Cardiac muscle cell (in vitro differentiated cells and primary cell): ENCODE data around the gene FGF12. TPM values are rescaled to one million over a fixed set of nuclear protein-coding genes. Genes with fewer than 3 reads are reported as not detected.

Experiments used
- DNase-seq, 2 donors: peaks; one replicate each; pipeline versions ENCODE4 v3.0.0 to v3.0.0-alpha.2; 2010 to 2017; ENCODE audit warnings: low read depth in 1 of 2, low spot score in 1 of 2
- H3K27ac ChIP-seq: fragments of 200-600 bp; sonication (generic); 2 replicates; pipeline ENCODE4 v1.5.1; 2016
- H3K27me3 ChIP-seq: fragments of 200-600 bp; sonication (generic); 2 replicates; pipeline ENCODE4 v1.6.0; 2016; ENCODE audit warnings: control low read depth
- H3K36me3 ChIP-seq: fragments of 200-600 bp; sonication (generic); 2 replicates; pipeline ENCODE4 v1.5.1; 2016; ENCODE audit warnings: control low read depth
- H3K4me1 ChIP-seq: fragments of 200-600 bp; sonication (generic); 2 replicates; pipeline ENCODE4 v1.8.1; 2017; ENCODE audit warnings: low read depth, mild to moderate bottlenecking, mixed run types
- H3K4me3 ChIP-seq: fragments of 200-600 bp; sonication (generic); 2 replicates; pipeline ENCODE4 v1.5.1; 2016; ENCODE audit warnings: mild to moderate bottlenecking
- H3K9me3 ChIP-seq: fragments of 200-600 bp; sonication (generic); 2 replicates; pipeline ENCODE4 v1.5.1; 2017; ENCODE audit warnings: low read depth, mild to moderate bottlenecking, control low read depth
- polyA plus RNA-seq: library from polyadenylated mRNA; unstranded; fragments of >200 nt; fragmentation: Nextera tagmentation; extraction: Ambion mirVana; gene quantifications from 2 replicates; pipeline ENCODE4 v1.2.1, GENCODE V29; 2016
- total RNA-seq: library from RNA; depleted of rRNA; stranded (reverse); fragments of >200 nt; gene quantifications from 2 replicates; pipeline ENCODE4 v1.2.3, GENCODE V29; 2016
- TF ChIP-seq, protein P1 (sequence below): IDR thresholded peaks from 2 replicates; pipeline ENCODE4 v1.5.1; 2012; ENCODE audit warnings: low read depth, mild to moderate bottlenecking, low read length

The FGF12 gene
- total and polyA plus RNA-seq, 2 experiments from 2014 or later = 1.2 to 1.7 TPM

DNA sequence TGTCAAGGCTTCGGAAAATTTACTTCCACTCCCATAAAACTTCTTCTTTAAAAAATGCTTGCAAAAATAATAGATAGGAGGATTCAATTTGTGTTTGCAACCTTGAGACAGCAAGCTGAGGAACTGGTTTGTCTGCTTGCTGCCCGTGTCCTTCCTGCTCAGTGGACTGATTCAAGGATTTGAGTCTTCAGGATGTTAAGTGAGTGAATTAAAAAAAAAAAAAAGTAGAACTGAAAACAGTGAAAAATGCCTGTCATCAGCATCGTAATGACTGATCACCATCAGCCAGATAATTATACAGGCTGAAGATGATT lies 453.7 kb downstream of the FGF12 start:
- H3K4me3 ChIP-seq = no peak overlapping the region
- H3K27me3 ChIP-seq = no peaks in the 10 kb centered on the region
- no peaks in the 10 kb centered on the region for H3K4me1 ChIP-seq
- H3K9me3 ChIP-seq = no peaks in the 10 kb centered on the region
- TF ChIP-seq, protein P1, sequence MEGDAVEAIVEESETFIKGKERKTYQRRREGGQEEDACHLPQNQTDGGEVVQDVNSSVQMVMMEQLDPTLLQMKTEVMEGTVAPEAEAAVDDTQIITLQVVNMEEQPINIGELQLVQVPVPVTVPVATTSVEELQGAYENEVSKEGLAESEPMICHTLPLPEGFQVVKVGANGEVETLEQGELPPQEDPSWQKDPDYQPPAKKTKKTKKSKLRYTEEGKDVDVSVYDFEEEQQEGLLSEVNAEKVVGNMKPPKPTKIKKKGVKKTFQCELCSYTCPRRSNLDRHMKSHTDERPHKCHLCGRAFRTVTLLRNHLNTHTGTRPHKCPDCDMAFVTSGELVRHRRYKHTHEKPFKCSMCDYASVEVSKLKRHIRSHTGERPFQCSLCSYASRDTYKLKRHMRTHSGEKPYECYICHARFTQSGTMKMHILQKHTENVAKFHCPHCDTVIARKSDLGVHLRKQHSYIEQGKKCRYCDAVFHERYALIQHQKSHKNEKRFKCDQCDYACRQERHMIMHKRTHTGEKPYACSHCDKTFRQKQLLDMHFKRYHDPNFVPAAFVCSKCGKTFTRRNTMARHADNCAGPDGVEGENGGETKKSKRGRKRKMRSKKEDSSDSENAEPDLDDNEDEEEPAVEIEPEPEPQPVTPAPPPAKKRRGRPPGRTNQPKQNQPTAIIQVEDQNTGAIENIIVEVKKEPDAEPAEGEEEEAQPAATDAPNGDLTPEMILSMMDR = no peak
- no peak overlapping the region for H3K27ac ChIP-seq
- no peaks in the 10 kb centered on the region for H3K36me3 ChIP-seq
- DNase-seq = no peak

DNA sequence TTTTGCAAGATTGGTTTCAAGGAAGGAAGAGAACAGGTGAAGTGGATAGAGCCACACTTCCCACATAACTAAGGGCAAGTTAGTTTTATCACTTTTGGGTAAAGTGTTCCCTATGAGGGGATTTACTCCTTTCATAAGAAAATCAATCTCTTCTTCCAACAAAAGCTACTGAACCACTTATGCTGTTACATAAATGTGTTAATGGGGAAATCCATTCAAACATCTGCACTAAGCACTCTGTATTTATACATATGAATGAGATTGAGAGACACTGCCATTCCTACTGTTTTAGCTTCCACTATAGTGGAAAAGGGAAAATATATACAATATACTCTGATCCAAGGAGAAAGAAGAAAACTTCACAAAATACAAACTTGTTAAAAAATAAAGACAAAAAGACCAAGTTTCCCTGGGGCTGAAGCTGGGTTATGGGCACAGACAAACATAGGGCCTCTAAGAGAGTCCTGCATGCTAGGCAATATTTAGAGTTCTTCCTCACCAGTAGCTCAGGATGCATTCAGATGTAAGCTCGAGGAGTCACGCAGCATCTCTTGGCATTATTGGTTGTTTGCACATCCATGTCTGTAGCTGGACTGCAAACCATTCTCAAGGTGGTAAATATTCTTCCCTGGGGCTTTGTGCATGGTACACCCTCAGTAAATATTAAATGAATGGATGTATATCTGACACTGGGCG lies 454.2 kb downstream of the FGF12 start:
- TF ChIP-seq, protein P1 = no peak
- Histone ChIP-seq H3K9me3 (no peaks in the 10 kb centered on the region), H3K27me3 (no peaks in the 10 kb centered on the region)

DNA sequence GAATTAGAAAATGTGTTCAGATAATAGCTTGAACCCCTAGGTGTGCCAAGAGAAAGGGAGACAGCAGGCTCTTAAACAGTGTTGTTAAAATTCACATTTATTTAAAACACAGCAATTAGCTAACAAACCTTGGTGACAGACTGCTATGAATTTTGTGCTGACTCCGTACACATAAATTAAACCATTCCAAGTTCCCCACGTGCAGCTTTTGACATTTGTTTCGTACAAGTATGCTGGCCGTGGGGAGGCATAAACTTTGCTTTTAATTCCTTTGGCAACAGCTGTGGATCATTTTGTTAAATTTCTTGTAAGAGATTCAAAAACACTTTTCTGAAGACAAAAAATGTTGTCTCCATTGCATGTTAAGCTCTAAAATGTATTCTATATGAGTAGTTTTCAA lies 465.3 kb downstream of the FGF12 start:
- Histone ChIP-seq H3K4me1 (no peaks in the 10 kb centered on the region), H3K27ac (no peak overlapping the region), H3K27me3 (no peaks in the 10 kb centered on the region), H3K9me3 (no peaks in the 10 kb centered on the region), H3K4me3 (no peak overlapping the region), H3K36me3 (no peaks in the 10 kb centered on the region)
- TF ChIP-seq, protein P1 = no peak
- no peak for DNase-seq

More for the DNA sequence above, 454.2 kb downstream of the FGF12 start:
- Histone ChIP-seq H3K36me3 (no peaks in the 10 kb centered on the region), H3K4me3 (no peak overlapping the region), H3K27ac (no peak overlapping the region), H3K4me1 (no peaks in the 10 kb centered on the region)
- DNase-seq = no peak

DNA sequence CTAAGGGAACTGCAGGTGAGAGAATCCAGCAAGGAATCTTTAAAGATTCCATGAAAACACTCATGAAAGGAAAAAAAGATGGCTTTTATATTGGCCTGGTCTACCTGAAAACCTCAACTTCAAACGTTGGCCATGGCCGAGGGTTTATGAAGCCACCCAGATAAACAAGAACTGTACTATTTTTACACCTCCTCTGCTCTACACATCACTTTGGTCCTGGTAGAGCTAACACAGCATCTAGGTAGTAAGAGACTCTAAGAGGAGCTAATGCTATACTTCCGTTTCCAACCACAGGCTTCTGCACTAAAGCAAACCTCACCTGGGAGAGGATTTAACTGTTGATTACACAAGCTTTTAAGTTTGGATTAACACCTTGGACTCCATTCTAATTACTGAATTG lies 466.2 kb downstream of the FGF12 start:
- H3K27ac ChIP-seq = no peak overlapping the region
- no peaks in the 10 kb centered on the region for H3K27me3 ChIP-seq
- no peaks in the 10 kb centered on the region for H3K4me1 ChIP-seq
- no peaks in the 10 kb centered on the region for H3K9me3 ChIP-seq
- no peak for DNase-seq
- TF ChIP-seq, protein P1 = no peak
- no peaks in the 10 kb centered on the region for H3K36me3 ChIP-seq
- no peak overlapping the region for H3K4me3 ChIP-seq

DNA sequence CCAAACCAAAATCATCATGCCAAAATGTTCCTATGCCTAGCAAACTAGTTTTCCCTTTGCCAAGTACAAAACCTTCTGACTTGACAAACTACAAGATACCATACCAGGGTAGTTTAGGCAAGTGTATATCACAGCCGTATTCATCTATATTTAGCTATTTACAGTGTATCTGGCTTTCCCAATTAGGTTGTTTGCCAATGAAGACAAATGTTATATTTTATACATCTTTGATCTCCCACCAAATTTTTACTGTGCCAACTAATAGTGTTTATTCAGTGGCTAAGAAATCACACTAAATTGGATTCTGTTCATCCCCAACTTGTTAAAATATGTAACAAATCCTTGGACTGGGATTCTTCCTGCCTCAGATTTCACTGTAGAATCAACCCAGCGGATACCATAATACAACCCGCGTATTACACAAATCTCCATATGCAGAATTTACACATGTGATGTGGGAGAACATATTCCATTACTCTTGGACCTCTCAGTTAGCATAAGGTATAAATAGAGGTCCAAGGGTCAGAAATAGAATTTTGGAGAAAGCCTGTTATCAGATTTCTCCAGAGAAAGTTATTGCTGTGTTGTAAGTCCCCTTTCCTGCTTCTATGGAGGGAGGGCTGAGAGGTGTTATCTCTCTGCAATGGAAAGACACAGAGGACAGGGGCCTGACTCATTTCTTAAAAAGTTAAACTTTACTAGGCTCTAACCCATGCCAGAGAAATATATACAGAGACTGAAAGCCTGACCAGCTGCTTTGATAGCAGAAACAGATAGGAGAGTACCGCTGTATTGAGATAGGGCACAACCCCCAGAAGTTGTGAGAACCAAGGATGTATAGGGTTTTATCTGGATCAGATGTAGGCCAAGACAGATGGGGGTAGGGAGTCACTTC lies 467.0 kb downstream of the FGF12 start:
- no peaks in the 10 kb centered on the region for H3K9me3 ChIP-seq
- no peak overlapping the region for H3K27ac ChIP-seq
- TF ChIP-seq, protein P1 = no peak
- peak in 1 of 2 donors; percentile 17 for DNase-seq
- H3K4me1 ChIP-seq = no peaks in the 10 kb centered on the region
- no peak overlapping the region for H3K4me3 ChIP-seq
- no peaks in the 10 kb centered on the region for H3K36me3 ChIP-seq
- H3K27me3 ChIP-seq = no peaks in the 10 kb centered on the region
